Fibroblast of pulmonary artery (primary cell): Measurements from ENCODE around the gene EYA2.

Experiments
- DNase-seq: peaks from one replicate; pipeline ENCODE4 v3.0.0-alpha.2; 2010; ENCODE audit warnings: low read depth
- H3K4me3 ChIP-seq: replicated peaks from 2 replicates; pipeline ENCODE4 v1.5.1; 2011; ENCODE audit warnings: low read depth, mild to moderate bottlenecking, control low read depth, low read length, moderate library complexity
- CTCF ChIP-seq: IDR thresholded peaks from 2 replicates; pipeline ENCODE4 v1.5.1; 2011; ENCODE audit warnings: mild to moderate bottlenecking, control low read depth, low read length, inconsistent platforms; ENCODE audit errors: missing control alignments

EYA2 gene

GRCh38 chr20:47033665-47034064, 139.0 kb downstream of the EYA2 start:
- DNase-seq = no peak
- TF ChIP-seq CTCF = no peak
- H3K4me3 ChIP-seq = no peak overlapping the region

- no peak overlapping the region for H3K4me3 ChIP-seq
- no peak for TF ChIP-seq CTCF
- DNase-seq = no peak
Measured at GRCh38 chr20:47035026-47035590, 140.5 kb downstream of the EYA2 start.

GRCh38 chr20:47036091-47036870, 141.6 kb downstream of the EYA2 start:
- TF ChIP-seq CTCF = no peak
- H3K4me3 ChIP-seq = no peak overlapping the region
- DNase-seq = no peak

- DNase-seq = no peak
- no peak for TF ChIP-seq CTCF
Measured at GRCh38 chr20:47038566-47039560, 144.2 kb downstream of the EYA2 start.

GRCh38 chr20:47040506-47041125, 146.0 kb downstream of the EYA2 start:
- TF ChIP-seq CTCF = no peak
- DNase-seq = no peak
- no peak overlapping the region for H3K4me3 ChIP-seq

More at GRCh38 chr20:47038566-47039560, 144.2 kb downstream of the EYA2 start:
- no peak overlapping the region for H3K4me3 ChIP-seq

GRCh38 chr20:47041396-47041899, 146.8 kb downstream of the EYA2 start:
- H3K4me3 ChIP-seq = no peak overlapping the region
- no peak for DNase-seq
- no peak for TF ChIP-seq CTCF
